Stimulated activated naive B cell treated with anti-CD40 and anti-IgM and Interleukin-4, amounts not matched to agents 10 μg/mL and 1 μg/mL and 100 μg/mL, for 72 hours (primary cell): ENCODE results near the gene HLF.
A peak's percentile ranks its signal among the peaks of the same experiment; 100 is the strongest.

Experiments
- ATAC-seq, 2 donors: fragments of 150-1000 bp; cut with Tn5 transposase; replicated peaks; 2 replicates each; pipeline ENCODE4 v1.10.0; 2021; ENCODE audit warnings: moderate library complexity in 1 of 2
- DNase-seq: peaks from one replicate; pipeline ENCODE4 v3.0.0; 2021
- H3K27ac Mint-ChIP-seq: one replicate; pipeline ENCODE4 v1.8.0; 2022; ENCODE audit warnings: mild to moderate bottlenecking, mixed read lengths
- H3K27me3 Mint-ChIP-seq, 2 donors: one replicate each; pipeline ENCODE4 v1.8.0; 2022; ENCODE audit warnings: mixed read lengths in 2 of 2
- H3K36me3 Mint-ChIP-seq, 2 donors: one replicate each; pipeline ENCODE4 v1.8.0; 2022; ENCODE audit warnings: mixed read lengths in 2 of 2, mild to moderate bottlenecking in 1 of 2
- H3K4me1 Mint-ChIP-seq, 2 donors: one replicate each; pipeline ENCODE4 v1.8.0; 2022; ENCODE audit warnings: mixed read lengths in 2 of 2, mild to moderate bottlenecking in 1 of 2
- H3K4me3 Mint-ChIP-seq, 2 donors: one replicate each; pipeline ENCODE4 v1.8.0; 2022; ENCODE audit warnings: mild to moderate bottlenecking in 2 of 2, mixed read lengths in 2 of 2, moderate library complexity in 1 of 2
- H3K9me3 Mint-ChIP-seq, 2 donors: one replicate each; pipeline ENCODE4 v1.8.0; 2022; ENCODE audit warnings: mixed read lengths in 2 of 2, mild to moderate bottlenecking in 1 of 2

The HLF gene, protein sequence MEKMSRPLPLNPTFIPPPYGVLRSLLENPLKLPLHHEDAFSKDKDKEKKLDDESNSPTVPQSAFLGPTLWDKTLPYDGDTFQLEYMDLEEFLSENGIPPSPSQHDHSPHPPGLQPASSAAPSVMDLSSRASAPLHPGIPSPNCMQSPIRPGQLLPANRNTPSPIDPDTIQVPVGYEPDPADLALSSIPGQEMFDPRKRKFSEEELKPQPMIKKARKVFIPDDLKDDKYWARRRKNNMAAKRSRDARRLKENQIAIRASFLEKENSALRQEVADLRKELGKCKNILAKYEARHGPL

DNA sequence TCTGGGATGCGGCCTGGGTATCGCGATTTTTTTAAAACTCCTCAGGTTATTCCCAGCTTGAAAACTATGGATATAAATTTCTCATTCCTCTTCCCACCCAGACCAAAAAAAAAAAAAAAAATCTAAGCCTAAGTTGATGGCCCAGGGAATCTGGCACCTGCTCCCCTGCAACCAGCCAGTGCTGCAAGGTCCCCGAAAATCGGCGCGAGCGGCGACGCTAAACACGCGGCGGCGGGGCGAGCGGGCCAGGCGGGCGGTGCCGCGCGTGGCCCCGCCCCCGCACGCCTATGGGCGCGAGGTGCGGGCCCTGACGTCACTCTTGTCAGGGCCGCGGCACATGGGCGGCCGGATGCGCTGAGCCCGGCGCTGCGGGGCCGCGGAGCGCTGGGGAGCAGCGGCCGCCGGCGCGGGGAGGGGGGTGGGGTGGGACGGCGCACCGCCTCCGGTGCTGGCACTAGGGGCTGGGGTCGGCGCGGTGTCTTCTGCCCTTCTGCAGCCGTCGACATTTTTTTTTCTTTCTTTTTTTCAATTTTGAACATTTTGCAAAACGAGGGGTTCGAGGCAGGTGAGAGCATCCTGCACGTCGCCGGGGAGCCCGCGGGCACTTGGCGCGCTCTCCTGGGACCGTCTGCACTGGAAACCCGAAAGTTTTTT, at the start of gene HLF:
Gene HLF, plus strand, starts transcription at position 316 of the 654 bp plus-strand sequence. CDS start 525 bp downstream, outside the sequence.
- H3K27ac Mint-ChIP-seq = no peak within 1 kb of the TSS
- ATAC-seq (peak; percentile 86 to 89), DNase-seq (peak; percentile 39)
- peaks cover 0 to 2% of the 10 kb centered on the region in 2 donors for H3K36me3 Mint-ChIP-seq
- peaks cover 63 to 87% of the 10 kb centered on the region in 2 donors for H3K27me3 Mint-ChIP-seq
- H3K9me3 Mint-ChIP-seq = peaks cover 0 to 6% of the 10 kb centered on the region in 2 donors
- peak within 1 kb of the TSS; percentile 69 to 72 for H3K4me3 Mint-ChIP-seq
- H3K4me1 Mint-ChIP-seq = peaks cover 10 to 23% of the 10 kb centered on the region in 2 donors

DNA sequence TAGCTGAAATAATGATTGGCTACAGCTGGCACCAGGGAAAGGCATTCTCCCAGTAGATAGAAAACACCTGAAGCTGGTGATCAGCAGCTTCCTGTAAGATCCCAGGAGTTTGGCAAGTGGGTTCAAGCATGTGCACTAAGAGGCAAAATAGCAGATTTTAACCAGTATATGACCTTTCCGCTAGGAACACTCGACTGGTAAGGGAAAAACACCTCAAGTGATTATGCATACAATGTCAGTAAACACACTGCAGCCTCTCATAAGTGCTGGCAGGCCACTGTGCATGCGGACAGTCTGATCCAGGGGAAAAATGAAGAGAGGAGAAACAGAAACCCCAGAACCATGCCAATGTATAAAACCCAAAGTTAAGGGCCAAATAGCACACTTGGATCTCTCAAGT, 49.0 kb upstream of the HLF start:
- no peaks in the 10 kb centered on the region for H3K36me3 Mint-ChIP-seq
- DNase-seq (no peak), ATAC-seq (no peak)
- peaks cover 6 to 11% of the 10 kb centered on the region in 2 donors for H3K27me3 Mint-ChIP-seq
- H3K4me1 Mint-ChIP-seq = no peaks in the 10 kb centered on the region
- H3K27ac Mint-ChIP-seq = no peak overlapping the region
- H3K9me3 Mint-ChIP-seq = no peaks in the 10 kb centered on the region
- no peak overlapping the region for H3K4me3 Mint-ChIP-seq

DNA sequence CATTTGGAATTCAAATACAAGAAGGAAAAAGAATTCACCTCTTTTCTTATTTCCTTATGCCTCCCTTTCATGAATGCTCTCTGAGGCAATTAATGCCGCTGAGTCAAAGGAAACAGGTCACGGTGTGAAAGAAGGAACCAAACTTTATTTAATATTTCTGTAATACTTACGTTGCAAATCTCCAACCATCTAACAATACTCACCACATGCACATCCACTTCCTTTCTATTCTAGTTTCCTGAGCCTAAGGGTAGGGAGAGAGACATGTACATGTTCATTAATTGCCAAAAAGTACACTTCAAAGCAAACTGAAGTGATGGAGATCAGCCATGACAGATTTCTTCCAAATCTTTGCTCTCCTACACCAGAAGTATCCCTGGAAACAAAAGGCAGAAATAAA, 47.9 kb upstream of the HLF start:
- Mint-ChIP-seq H3K27me3 (peaks cover 6 to 11% of the 10 kb centered on the region in 2 donors), H3K36me3 (no peaks in the 10 kb centered on the region), H3K27ac (no peak overlapping the region), H3K9me3 (no peaks in the 10 kb centered on the region), H3K4me1 (no peaks in the 10 kb centered on the region), H3K4me3 (no peak overlapping the region)
- ATAC-seq = no peak
- DNase-seq = no peak

DNA sequence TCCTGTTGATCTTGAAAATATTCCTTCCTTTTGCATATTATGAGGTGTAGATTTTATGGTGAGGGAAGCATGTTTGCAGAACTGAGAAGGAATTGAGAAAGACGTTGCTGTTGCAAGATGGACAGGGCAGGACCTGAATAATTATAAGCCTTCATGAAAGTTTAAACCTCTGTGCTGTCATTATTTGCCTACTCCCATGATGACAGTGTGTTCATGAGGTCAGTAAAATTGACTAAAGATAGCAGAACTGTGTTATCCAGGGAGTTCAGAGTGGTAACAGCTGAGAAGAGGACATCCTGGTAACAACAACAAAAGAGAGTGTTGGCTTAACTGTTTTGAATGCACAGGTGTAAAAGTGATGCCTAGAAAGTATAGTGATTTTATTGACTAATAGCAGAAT, 45.3 kb upstream of the HLF start:
- no peak for DNase-seq
- no peaks in the 10 kb centered on the region for H3K36me3 Mint-ChIP-seq
- H3K9me3 Mint-ChIP-seq = no peaks in the 10 kb centered on the region
- peaks cover 13 to 17% of the 10 kb centered on the region in 2 donors for H3K27me3 Mint-ChIP-seq
- ATAC-seq = no peak
- no peak overlapping the region for H3K4me3 Mint-ChIP-seq
- H3K27ac Mint-ChIP-seq = no peak overlapping the region
- H3K4me1 Mint-ChIP-seq = no peaks in the 10 kb centered on the region

DNA sequence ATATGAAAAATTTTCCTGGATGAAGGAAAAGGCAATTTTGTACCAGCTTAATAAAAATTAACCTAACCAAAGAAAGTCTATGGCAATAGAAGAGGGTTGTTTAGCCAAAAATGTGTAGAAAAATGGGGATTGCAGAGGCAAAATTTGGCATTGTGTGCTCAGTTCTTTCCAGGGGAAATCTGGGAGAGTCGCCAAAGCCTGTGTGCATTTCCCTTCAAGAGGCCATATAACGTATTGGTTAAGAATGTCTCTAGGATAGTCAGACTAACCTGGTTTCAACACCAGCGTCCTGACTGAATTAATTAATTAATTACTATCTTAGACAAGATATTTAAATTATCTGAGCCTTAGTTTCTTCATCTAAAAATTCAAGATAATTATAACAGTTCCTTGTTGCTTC, 44.8 kb upstream of the HLF start:
- Mint-ChIP-seq H3K4me3 (no peak overlapping the region), H3K9me3 (no peaks in the 10 kb centered on the region), H3K27me3 (peaks cover 15 to 17% of the 10 kb centered on the region in 2 donors), H3K27ac (no peak overlapping the region), H3K36me3 (no peaks in the 10 kb centered on the region), H3K4me1 (no peaks in the 10 kb centered on the region)
- ATAC-seq (no peak), DNase-seq (no peak)

DNA sequence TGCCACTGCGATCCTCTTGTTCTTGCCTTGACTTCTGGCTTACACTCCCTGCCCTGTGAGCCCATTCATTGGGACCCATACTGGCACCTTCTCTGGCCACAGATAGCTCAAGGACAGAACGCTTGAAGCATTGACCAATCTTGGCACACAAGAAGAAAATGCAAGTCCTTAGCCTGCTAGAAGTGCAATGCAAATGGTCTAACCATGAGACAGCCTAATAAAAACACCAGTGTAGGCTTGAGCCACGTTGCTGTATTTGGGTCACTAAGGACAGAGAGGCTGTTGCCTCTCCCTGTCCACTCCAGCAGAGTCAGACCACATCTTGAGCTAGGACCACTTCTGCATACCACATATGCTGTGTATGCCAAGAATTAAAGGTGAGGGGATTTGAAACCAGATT, 41.2 kb upstream of the HLF start:
- Mint-ChIP-seq H3K36me3 (no peaks in the 10 kb centered on the region), H3K4me1 (no peaks in the 10 kb centered on the region), H3K9me3 (no peaks in the 10 kb centered on the region), H3K4me3 (no peak overlapping the region), H3K27me3 (peaks cover 23 to 27% of the 10 kb centered on the region in 2 donors), H3K27ac (no peak overlapping the region)
- ATAC-seq = no peak
- no peak for DNase-seq

DNA sequence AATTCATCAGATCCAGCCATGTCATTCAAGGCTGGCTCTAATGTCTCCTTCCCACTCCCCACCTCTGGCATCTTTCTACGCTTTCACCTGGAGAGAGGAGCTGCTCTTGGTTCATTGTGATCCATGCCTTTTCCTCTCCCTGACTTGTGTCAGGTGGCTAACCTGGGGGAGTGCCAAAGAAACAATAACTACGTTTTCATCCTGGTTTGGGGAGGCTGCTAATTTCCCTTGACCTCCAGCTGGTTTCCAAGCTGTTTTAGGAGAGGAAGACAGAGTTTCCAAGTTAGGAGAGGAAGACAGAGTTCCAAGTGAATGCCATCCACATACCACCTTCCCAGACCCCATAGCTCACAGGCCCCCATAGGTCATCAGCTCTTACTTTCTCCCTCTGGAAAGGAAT, 40.0 kb upstream of the HLF start:
- DNase-seq (no peak), ATAC-seq (no peak)
- Mint-ChIP-seq H3K36me3 (no peaks in the 10 kb centered on the region), H3K9me3 (no peaks in the 10 kb centered on the region), H3K4me3 (no peak overlapping the region), H3K27ac (no peak overlapping the region), H3K4me1 (no peaks in the 10 kb centered on the region), H3K27me3 (peaks cover 27 to 31% of the 10 kb centered on the region in 2 donors)

DNA sequence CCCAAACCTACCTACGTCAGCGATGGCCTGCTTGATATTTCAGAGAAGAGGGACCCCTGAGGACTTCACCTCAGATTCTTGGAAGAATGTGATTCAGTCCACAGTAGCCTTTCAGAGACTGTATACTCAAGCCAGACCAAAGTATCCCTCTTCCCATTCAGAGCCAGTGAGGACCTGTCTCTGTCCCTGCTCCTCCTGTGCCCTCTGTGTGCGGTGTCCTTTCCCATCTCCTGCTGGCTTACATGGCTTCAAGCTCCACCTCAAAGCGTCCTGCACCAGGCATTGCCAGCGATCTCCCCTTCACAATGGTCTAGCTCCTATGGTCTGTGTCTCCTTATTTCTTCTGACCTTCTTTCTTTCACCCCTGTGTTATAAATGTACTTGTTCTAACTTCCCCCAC, 39.5 kb upstream of the HLF start:
- DNase-seq = no peak
- H3K27ac Mint-ChIP-seq = no peak overlapping the region
- no peaks in the 10 kb centered on the region for H3K4me1 Mint-ChIP-seq
- H3K9me3 Mint-ChIP-seq = no peaks in the 10 kb centered on the region
- no peaks in the 10 kb centered on the region for H3K36me3 Mint-ChIP-seq
- no peak overlapping the region for H3K4me3 Mint-ChIP-seq
- H3K27me3 Mint-ChIP-seq = peaks cover 32 to 36% of the 10 kb centered on the region in 2 donors
- no peak for ATAC-seq

DNA sequence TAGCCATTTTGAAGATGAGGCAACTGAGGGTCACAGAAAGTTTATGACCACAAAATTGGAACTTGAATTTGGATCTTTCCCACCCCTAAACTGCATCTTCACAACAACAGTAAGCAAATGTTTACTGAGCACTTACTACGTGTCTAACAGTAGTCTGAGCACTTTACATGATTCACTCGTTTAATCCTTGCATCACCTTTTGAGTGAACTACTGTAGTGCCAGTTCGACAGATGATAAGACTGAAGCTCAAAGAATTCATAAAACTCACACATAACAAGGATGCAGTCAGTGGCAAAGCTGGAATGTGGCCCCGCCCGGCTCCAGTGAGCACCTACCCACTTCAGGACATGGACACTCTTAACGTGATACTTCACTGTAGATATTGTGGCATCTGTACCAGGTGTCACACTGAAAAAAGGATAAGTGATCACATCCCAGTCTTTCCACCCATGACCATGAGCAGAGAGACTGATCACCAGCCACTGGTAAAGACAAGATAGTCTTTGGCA, 36.0 kb upstream of the HLF start:
- Mint-ChIP-seq H3K4me3 (no peak overlapping the region), H3K36me3 (peaks cover 0 to 1% of the 10 kb centered on the region in 2 donors)
- no peak for ATAC-seq

DNA sequence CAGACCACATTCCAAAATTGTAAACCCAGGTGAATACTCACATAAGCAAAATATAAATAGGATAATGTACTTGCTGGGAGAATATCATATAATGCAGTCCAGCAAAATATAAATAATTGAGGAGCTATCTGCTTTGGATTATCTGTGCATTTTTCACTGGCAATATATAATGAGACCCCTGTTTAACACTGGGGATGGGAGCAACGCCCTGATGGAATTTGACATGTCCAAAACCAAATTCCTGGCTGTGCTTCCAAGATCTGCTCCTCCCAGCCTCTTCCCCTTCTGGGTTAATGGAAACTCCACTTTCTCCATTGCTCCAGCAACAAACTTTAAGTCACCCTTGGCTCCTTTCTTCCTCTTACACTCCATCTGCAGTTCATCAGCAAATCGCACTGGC, 35.5 kb upstream of the HLF start:
- ATAC-seq = no peak
- Mint-ChIP-seq H3K9me3 (peaks cover 5% of the 10 kb centered on the region in 2 donors), H3K27ac (no peak overlapping the region)

More for the DNA sequence above, 36.0 kb upstream of the HLF start:
- Mint-ChIP-seq H3K27me3 (peaks cover 37 to 39% of the 10 kb centered on the region in 2 donors), H3K9me3 (peaks cover 3 to 5% of the 10 kb centered on the region in 2 donors), H3K27ac (no peak overlapping the region), H3K4me1 (no peaks in the 10 kb centered on the region)
- no peak for DNase-seq

DNA sequence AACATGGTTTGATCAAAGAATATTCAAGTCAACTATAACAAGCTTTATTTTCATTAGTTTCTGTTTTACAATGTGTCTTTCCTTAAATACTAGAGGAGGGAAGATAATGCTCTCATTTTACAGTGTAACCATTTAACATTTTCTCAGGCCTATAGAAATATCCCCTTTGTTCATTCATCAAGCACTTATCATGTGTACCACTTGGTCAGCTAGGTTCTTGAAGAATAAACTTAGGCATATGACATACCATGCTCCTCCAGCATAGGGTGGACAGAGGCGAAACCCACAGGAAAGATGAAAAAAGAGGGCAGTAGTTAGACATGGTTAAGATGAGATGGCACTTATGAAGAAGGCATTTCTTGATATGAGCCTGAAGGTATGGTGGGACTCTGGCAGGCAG, 34.0 kb upstream of the HLF start:
- Mint-ChIP-seq H3K4me1 (no peaks in the 10 kb centered on the region), H3K4me3 (no peak overlapping the region), H3K9me3 (peaks cover 5% of the 10 kb centered on the region in 2 donors), H3K27ac (no peak overlapping the region), H3K36me3 (peaks cover 0 to 1% of the 10 kb centered on the region in 2 donors), H3K27me3 (peaks cover 33 to 40% of the 10 kb centered on the region in 2 donors)
- no peak for DNase-seq
- no peak for ATAC-seq

More for the DNA sequence above, 35.5 kb upstream of the HLF start:
- peaks cover 37 to 44% of the 10 kb centered on the region in 2 donors for H3K27me3 Mint-ChIP-seq
- no peak for DNase-seq
- H3K4me1 Mint-ChIP-seq = no peaks in the 10 kb centered on the region
- peaks cover 0 to 1% of the 10 kb centered on the region in 2 donors for H3K36me3 Mint-ChIP-seq
- no peak overlapping the region for H3K4me3 Mint-ChIP-seq

DNA sequence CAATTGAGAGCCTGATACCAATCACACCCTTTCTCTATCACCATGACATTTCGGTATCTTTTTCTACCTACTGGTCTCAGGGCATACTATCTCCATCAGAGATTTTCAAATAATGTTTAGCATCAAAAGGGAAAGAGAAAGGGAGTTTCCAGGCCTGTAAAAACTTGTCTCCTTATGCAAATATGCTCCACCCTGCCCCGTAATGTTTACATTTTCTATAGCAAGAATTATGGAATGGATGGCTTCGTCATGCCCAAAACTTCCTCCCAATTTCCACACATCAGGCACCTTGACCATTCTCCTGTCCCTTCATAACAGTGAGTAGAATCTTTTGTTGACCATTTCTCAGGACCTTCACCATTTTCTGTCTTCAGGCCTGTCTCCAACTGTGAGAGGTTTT, 30.9 kb upstream of the HLF start:
- Mint-ChIP-seq H3K27ac (no peak overlapping the region), H3K9me3 (peaks cover 5% of the 10 kb centered on the region in 2 donors), H3K4me3 (no peak overlapping the region), H3K36me3 (peaks cover 0 to 1% of the 10 kb centered on the region in 2 donors), H3K27me3 (peaks cover 32 to 43% of the 10 kb centered on the region in 2 donors), H3K4me1 (peaks cover 2 to 4% of the 10 kb centered on the region in 2 donors)
- no peak for DNase-seq
- ATAC-seq = no peak

DNA sequence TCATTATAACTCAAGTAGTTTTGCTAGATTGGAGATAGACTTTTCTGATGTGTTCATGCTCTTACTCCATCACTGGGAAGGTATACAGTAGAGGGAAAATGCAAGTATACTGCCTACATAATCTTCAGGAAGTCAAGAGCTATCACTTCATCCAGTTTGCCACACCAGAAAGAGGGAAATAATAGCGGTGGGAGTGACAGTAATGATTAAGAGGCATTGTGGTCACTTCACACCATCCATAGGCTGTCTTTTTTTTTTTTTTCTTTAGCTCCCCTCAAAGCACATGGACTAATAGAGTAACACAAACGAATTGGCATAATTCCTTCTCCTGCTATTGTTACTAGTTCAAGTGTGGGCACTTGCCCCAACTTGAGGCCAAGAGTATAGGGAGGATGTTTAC, 28.4 kb upstream of the HLF start:
- H3K27ac Mint-ChIP-seq = no peak overlapping the region
- H3K27me3 Mint-ChIP-seq = peaks cover 33 to 45% of the 10 kb centered on the region in 2 donors
- H3K36me3 Mint-ChIP-seq = peaks cover 0 to 1% of the 10 kb centered on the region in 2 donors
- H3K9me3 Mint-ChIP-seq = peaks cover 5% of the 10 kb centered on the region in 2 donors
- H3K4me3 Mint-ChIP-seq = no peak overlapping the region
- ATAC-seq (no peak), DNase-seq (no peak)
- peaks cover 4 to 6% of the 10 kb centered on the region in 2 donors for H3K4me1 Mint-ChIP-seq

DNA sequence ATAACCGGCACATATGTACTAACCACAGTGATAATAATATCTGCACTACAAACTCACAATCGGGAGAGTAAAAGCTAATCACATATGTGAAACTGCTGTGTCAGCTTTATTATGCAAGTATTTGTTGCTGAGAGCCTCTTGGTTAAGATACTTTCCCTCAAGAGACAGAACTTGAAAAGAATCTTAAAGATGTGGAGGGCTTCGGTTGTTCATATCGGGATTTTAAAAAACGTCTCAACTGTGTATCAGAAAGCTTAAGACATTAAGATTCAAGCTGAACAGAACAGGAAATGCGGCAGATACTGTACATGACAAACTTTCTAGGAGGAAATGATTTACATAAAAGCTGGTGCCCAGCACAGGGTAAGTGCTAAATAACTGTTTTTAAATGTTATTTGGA, 27.5 kb upstream of the HLF start:
- Mint-ChIP-seq H3K27me3 (peaks cover 39 to 54% of the 10 kb centered on the region in 2 donors), H3K36me3 (peaks cover 0 to 1% of the 10 kb centered on the region in 2 donors), H3K4me1 (peaks cover 4 to 6% of the 10 kb centered on the region in 2 donors), H3K27ac (no peak overlapping the region), H3K4me3 (peak overlapping the region in 1 of 2 donors; percentile 43), H3K9me3 (peaks cover 5 to 7% of the 10 kb centered on the region in 2 donors)
- ATAC-seq (no peak), DNase-seq (no peak)

DNA sequence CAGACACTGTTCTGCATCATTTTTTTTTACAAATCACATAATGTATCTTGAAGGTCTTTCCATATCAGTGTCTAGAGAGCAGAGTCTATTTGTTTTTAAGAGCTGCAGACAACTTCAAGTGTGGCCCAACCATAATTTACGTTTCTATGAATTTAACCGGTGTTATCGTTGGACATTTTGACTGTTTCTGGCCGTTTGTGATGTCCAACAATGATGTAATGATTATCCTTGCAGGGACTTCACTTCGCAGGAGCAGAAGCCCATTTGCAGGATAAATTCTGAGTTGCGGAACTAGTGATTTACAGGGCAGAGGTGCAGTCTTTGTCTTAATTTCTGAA, 26.9 kb upstream of the HLF start:
- ATAC-seq (peak; percentile 6 to 13), DNase-seq (no peak)
- H3K4me1 Mint-ChIP-seq = peaks cover 4 to 6% of the 10 kb centered on the region in 2 donors
- peaks cover 0 to 1% of the 10 kb centered on the region in 2 donors for H3K36me3 Mint-ChIP-seq
- H3K27ac Mint-ChIP-seq = no peak overlapping the region
- H3K4me3 Mint-ChIP-seq = peak overlapping the region; percentile 14 to 72
- peaks cover 38 to 60% of the 10 kb centered on the region in 2 donors for H3K27me3 Mint-ChIP-seq
- H3K9me3 Mint-ChIP-seq = peaks cover 3 to 7% of the 10 kb centered on the region in 2 donors
